ENCODE measurements around the gene ZBTB16. TPM values are rescaled to one million over a fixed set of nuclear protein-coding genes. Genes with fewer than 3 reads are reported as not detected.

ZBTB16 gene
- total RNA-seq, 1 experiment from 2014 or later: 0.44 TPM

GRCh38 chr11:114110952-114111947 lies 51.7 kb downstream of the ZBTB16 start:
- POLR2A ChIA-PET (ENCODE audit: unreplicated experiment): no interaction called here

GRCh38 chr11:114115451-114115928 lies 56.0 kb downstream of the ZBTB16 start:
- Histone ChIP-seq H3K79me2 (ENCODE audit: low read depth) (no peaks in the 10 kb centered on the region), H3K9me3 (ENCODE audit: insufficient read depth, low read depth) (no peaks in the 10 kb centered on the region)

More at GRCh38 chr11:114110952-114111947, 51.7 kb downstream of the ZBTB16 start:
- Histone ChIP-seq H3K9me2 (ENCODE audit: insufficient read depth) (no peaks in the 10 kb centered on the region), H3K27me3 (ENCODE audit: insufficient read depth, low read depth) (peaks cover 98% of the 10 kb centered on the region), H3K4me1 (replicated peaks; ENCODE audit: insufficient read depth) (no peaks in the 10 kb centered on the region), H3K4me2 (no peak overlapping the region), H3K9me3 (ENCODE audit: insufficient read depth, low read depth) (no peaks in the 10 kb centered on the region), H3K27ac (no peak overlapping the region), H4K20me1 (ENCODE audit: insufficient read depth) (no peaks in the 10 kb centered on the region), H3K79me2 (ENCODE audit: low read depth) (no peaks in the 10 kb centered on the region), H2AFZ (no peak overlapping the region), H3F3A (ENCODE audit: insufficient read depth, low read depth) (no peaks in the 10 kb centered on the region), H3K36me3 (ENCODE audit: low read depth) (no peaks in the 10 kb centered on the region), H3K4me3 (no peak overlapping the region)
- no peak for DNase-seq
- no TSS peak for BruUV-seq (replicated peaks)
- TF ChIP-seq EZH2 (IDR thresholded peaks at IDR 0.05; ENCODE audit: low read depth) (no peak), CTCF (conservative IDR thresholded peaks at IDR 0.05) (no peak)
- CTCF ChIA-PET: no interaction called here
- intact Hi-C loops (cut with micrococcal nuclease; ENCODE audit: unreplicated experiment): no loop called here

GRCh38 chr11:114116357-114116756 lies 56.8 kb downstream of the ZBTB16 start:
- peaks cover 98% of the 10 kb centered on the region for H3K27me3 ChIP-seq (ENCODE audit: insufficient read depth, low read depth)
- POLR2A ChIA-PET (ENCODE audit: unreplicated experiment): no interaction called here
- BruUV-seq (replicated peaks): no TSS peak
- intact Hi-C loops (cut with micrococcal nuclease; ENCODE audit: unreplicated experiment): no loop called here
- H3K27ac ChIP-seq: no peak overlapping the region
- no peak overlapping the region for H2AFZ ChIP-seq
- H3K9me2 ChIP-seq (ENCODE audit: insufficient read depth): no peaks in the 10 kb centered on the region
- H3K4me3 ChIP-seq: no peak overlapping the region
- no peak overlapping the region for H3K4me2 ChIP-seq
- no peaks in the 10 kb centered on the region for H4K20me1 ChIP-seq (ENCODE audit: insufficient read depth)
- H3K4me1 ChIP-seq (replicated peaks; ENCODE audit: insufficient read depth): no peaks in the 10 kb centered on the region
- no peaks in the 10 kb centered on the region for H3K36me3 ChIP-seq (ENCODE audit: low read depth)
- no peak for TF ChIP-seq EZH2 (IDR thresholded peaks at IDR 0.05; ENCODE audit: low read depth)
- no peak for TF ChIP-seq CTCF (conservative IDR thresholded peaks at IDR 0.05)
- no peaks in the 10 kb centered on the region for H3K9me3 ChIP-seq (ENCODE audit: insufficient read depth, low read depth)
- DNase-seq: no peak
- CTCF ChIA-PET: no interaction called here
- H3K79me2 ChIP-seq (ENCODE audit: low read depth): no peaks in the 10 kb centered on the region
- H3F3A ChIP-seq (ENCODE audit: insufficient read depth, low read depth): no peaks in the 10 kb centered on the region

More at GRCh38 chr11:114115451-114115928, 56.0 kb downstream of the ZBTB16 start:
- Histone ChIP-seq H2AFZ (no peak overlapping the region), H3K9me2 (ENCODE audit: insufficient read depth) (no peaks in the 10 kb centered on the region), H3F3A (ENCODE audit: insufficient read depth, low read depth) (no peaks in the 10 kb centered on the region), H3K27me3 (ENCODE audit: insufficient read depth, low read depth) (peaks cover 98% of the 10 kb centered on the region), H3K36me3 (ENCODE audit: low read depth) (no peaks in the 10 kb centered on the region), H3K4me3 (no peak overlapping the region), H4K20me1 (ENCODE audit: insufficient read depth) (no peaks in the 10 kb centered on the region), H3K4me2 (no peak overlapping the region), H3K27ac (no peak overlapping the region), H3K4me1 (replicated peaks; ENCODE audit: insufficient read depth) (no peaks in the 10 kb centered on the region)
- no TSS peak for BruUV-seq (replicated peaks)
- CTCF ChIA-PET: no interaction called here
- POLR2A ChIA-PET (ENCODE audit: unreplicated experiment): no interaction called here
- intact Hi-C loops (cut with micrococcal nuclease; ENCODE audit: unreplicated experiment): no loop called here
- DNase-seq: no peak
- TF ChIP-seq EZH2 (IDR thresholded peaks at IDR 0.05; ENCODE audit: low read depth) (no peak), CTCF (conservative IDR thresholded peaks at IDR 0.05) (no peak)
